ENCODE measurements around the gene NOB1.

Gene NOB1

DNA sequence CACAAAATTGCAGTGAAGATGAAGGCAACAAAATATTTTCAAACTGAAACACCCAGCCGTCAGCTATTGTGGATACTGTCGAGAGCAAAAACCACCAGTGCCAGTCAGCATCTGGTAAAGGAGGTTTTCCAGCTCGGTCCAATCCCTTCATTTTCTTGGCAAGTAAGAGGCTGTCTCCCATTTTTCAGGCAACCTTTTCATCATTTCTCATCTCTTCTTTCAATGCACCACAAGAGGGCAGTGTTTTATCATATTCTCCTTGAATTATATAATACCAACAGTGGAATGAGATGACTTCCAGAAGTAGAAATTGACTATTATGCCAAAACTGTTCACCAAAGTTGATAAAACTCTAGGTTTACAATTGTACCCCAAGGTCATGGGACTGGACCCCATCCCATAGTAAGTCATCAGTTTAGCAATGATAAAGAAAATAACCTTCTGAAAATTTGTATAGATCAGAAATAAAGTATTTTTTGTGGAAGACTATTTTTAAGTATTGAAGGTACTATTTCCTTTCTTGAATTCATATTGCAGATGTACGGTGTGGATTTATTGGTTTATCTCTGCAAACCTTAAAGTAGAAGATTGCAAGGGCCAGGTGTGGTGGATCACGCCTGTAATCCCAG lies 45.2 kb downstream of the NOB1 start:
- TF ChIP-seq TAF1 (IDR thresholded peaks at IDR 0.05; ENCODE audit: borderline replicate concordance, insufficient read depth, low read length) (no peak), FOXP2 (optimal IDR thresholded peaks at IDR 0.05; ENCODE audit: borderline replicate concordance, extremely low read depth, extremely low read length, insufficient read depth) (no peak)

DNA sequence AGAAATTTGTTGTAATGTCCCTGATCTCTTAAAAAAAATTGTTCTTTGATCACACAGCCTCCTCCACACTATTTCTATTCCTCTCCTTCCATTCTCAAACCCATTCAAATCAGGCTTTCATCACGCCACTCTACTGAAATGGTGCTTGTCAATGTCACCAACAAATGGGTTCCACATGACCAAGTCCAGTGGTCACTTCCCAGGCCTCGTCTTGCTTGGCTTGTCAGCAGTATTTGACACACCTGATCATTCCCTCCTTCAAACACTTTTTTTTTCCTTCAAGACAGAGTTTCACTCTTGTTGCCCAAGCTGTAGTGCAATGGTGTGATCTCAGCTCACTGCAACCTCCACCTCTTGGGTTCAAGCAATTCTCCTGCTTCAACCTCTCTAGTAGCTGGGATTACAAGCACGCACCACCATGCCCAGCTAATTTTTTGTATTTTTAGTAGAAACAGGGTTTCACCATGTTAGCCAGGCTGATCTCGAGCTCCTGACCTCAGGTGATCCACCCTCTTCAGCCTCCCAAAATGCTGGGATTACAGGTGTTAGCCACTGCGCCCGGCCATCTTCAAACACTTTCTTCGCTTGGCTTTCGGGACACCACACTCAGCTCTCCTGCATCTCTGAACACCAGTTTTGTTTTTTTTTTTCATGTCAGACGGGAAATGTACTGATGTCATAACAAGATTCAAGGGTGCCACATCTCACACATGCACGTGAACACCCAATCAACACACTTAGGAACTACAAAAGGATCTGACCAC lies 46.6 kb downstream of the NOB1 start:
- TF ChIP-seq POLR2AphosphoS5 (IDR thresholded peaks at IDR 0.05; ENCODE audit: low read depth, low read length) (no peak), FOXP2 (optimal IDR thresholded peaks at IDR 0.05; ENCODE audit: borderline replicate concordance, extremely low read depth, extremely low read length, insufficient read depth) (no peak), SIN3A (IDR thresholded peaks at IDR 0.05; ENCODE audit: borderline replicate concordance, insufficient read depth, low read length) (no peak), TAF1 (IDR thresholded peaks at IDR 0.05; ENCODE audit: borderline replicate concordance, insufficient read depth, low read length) (no peak)
- TF ChIP-seq, protein P1, sequence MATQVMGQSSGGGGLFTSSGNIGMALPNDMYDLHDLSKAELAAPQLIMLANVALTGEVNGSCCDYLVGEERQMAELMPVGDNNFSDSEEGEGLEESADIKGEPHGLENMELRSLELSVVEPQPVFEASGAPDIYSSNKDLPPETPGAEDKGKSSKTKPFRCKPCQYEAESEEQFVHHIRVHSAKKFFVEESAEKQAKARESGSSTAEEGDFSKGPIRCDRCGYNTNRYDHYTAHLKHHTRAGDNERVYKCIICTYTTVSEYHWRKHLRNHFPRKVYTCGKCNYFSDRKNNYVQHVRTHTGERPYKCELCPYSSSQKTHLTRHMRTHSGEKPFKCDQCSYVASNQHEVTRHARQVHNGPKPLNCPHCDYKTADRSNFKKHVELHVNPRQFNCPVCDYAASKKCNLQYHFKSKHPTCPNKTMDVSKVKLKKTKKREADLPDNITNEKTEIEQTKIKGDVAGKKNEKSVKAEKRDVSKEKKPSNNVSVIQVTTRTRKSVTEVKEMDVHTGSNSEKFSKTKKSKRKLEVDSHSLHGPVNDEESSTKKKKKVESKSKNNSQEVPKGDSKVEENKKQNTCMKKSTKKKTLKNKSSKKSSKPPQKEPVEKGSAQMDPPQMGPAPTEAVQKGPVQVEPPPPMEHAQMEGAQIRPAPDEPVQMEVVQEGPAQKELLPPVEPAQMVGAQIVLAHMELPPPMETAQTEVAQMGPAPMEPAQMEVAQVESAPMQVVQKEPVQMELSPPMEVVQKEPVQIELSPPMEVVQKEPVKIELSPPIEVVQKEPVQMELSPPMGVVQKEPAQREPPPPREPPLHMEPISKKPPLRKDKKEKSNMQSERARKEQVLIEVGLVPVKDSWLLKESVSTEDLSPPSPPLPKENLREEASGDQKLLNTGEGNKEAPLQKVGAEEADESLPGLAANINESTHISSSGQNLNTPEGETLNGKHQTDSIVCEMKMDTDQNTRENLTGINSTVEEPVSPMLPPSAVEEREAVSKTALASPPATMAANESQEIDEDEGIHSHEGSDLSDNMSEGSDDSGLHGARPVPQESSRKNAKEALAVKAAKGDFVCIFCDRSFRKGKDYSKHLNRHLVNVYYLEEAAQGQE (IDR thresholded peaks at IDR 0.05; ENCODE audit: insufficient read depth in 1 of 2, low read depth in 2 of 2, low read length in 2 of 2), result no peak

DNA sequence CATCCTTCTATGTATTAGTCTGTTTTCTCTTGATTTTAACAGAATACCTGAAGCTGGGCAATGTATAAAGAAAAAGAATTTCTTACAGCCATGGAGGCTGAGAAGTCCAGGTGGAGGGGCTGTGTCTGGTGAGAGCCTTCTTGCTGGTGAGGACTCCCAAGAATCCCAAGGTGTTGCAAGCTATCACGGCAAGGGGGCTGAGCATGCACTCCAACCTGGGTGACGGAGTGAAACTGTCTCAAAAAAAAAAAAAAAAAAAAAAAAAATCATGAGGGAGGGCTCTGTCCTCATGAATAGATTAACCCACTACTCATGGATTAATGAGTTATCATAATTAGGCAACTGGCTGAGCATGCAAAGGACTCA lies 47.8 kb downstream of the NOB1 start:
- TF ChIP-seq FOXP2 (optimal IDR thresholded peaks at IDR 0.05; ENCODE audit: borderline replicate concordance, extremely low read depth, extremely low read length, insufficient read depth), result no peak
- TF ChIP-seq, protein P1 (IDR thresholded peaks at IDR 0.05; ENCODE audit: insufficient read depth in 1 of 2, low read depth in 2 of 2, low read length in 2 of 2), result no peak
- TF ChIP-seq POLR2AphosphoS5 (IDR thresholded peaks at IDR 0.05; ENCODE audit: low read depth, low read length), result no peak
- TF ChIP-seq SIN3A (IDR thresholded peaks at IDR 0.05; ENCODE audit: borderline replicate concordance, insufficient read depth, low read length), result no peak
- no peak for TF ChIP-seq TAF1 (IDR thresholded peaks at IDR 0.05; ENCODE audit: borderline replicate concordance, insufficient read depth, low read length)

DNA sequence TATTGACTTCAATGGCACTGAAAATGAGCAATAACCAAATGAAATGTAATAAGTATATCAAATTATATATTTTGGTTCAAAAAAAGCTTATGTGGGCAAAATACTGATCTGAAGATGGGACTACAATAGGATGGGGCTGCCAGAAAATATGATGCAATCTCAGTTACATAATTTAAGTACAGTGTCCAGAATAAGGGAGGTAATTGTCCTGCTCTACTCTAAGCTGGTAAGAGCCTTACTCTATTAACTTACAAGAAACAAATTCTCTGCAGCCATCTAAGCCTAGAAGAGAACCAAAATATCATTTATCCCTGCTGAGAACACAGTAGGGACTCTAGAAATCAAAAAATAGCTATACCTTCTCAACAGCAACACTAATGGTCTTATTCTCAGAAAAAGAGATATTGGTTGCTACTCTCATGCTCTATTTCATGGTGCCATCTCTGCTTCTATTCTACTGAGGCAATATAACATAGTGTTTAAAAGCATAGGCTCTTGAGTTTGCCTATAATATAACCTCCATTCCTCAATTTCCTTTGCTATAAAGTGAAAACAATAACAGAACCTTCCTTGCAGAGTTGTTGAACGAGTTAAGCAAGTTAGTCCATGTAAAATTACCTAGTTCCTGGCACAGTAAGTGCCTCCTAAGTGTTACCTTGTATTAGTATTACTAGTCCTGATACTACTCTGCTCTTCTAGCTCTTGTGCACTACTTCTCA lies 48.3 kb downstream of the NOB1 start:
- TF ChIP-seq POLR2AphosphoS5 (IDR thresholded peaks at IDR 0.05; ENCODE audit: low read depth, low read length), result no peak
- no peak for TF ChIP-seq SIN3A (IDR thresholded peaks at IDR 0.05; ENCODE audit: borderline replicate concordance, insufficient read depth, low read length)
- TF ChIP-seq, protein P1 (IDR thresholded peaks at IDR 0.05; ENCODE audit: insufficient read depth in 1 of 2, low read depth in 2 of 2, low read length in 2 of 2), result no peak
- TF ChIP-seq FOXP2 (optimal IDR thresholded peaks at IDR 0.05; ENCODE audit: borderline replicate concordance, extremely low read depth, extremely low read length, insufficient read depth), result no peak

DNA sequence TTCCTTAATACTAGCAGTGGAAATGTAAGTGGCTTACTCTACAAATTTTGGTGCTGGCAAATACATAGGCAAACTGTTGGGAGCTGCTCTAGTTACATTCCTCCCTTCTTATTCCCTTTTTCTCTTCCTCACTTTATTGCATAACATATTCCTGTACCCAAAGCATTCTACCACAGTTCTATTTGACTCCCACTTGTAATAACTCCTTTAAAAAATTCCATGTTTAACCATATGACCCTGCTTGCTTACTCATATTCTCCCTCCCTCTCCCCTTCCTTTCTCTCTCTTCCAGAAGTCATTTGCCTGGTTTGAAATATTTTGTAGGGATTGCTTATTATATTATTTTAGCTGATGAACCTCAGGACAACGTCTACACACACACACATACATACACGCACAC lies 51.1 kb downstream of the NOB1 start:
- TF ChIP-seq, protein P1 (IDR thresholded peaks at IDR 0.05; ENCODE audit: insufficient read depth in 1 of 2, low read depth in 2 of 2, low read length in 2 of 2), result no peak
- no peak for TF ChIP-seq TAF1 (IDR thresholded peaks at IDR 0.05; ENCODE audit: borderline replicate concordance, insufficient read depth, low read length)
- no peak for TF ChIP-seq SIN3A (IDR thresholded peaks at IDR 0.05; ENCODE audit: borderline replicate concordance, insufficient read depth, low read length)
- TF ChIP-seq POLR2AphosphoS5 (IDR thresholded peaks at IDR 0.05; ENCODE audit: low read depth, low read length), result no peak
- TF ChIP-seq FOXP2 (optimal IDR thresholded peaks at IDR 0.05; ENCODE audit: borderline replicate concordance, extremely low read depth, extremely low read length, insufficient read depth), result no peak
